HG03442 (cell line): ENCODE data around the gene GPALPP1.
"Not testable (repeated sequence)": the region's sequence is repeated elsewhere in the genome, so short reads cannot be mapped to it uniquely, and the experiment has no call there.

ENCODE experiments used
- ATAC-seq: cut with Tn5 transposase; IDR thresholded peaks from one replicate; pipeline ENCODE4 v1.9.1; 2021; ENCODE audit warnings: mild to moderate bottlenecking, moderate library complexity; ENCODE audit not compliant: unreplicated experiment

Gene GPALPP1

GRCh38 chr13:45060062-45060461 lies 70.7 kb downstream of the GPALPP1 start:
- no peak for ATAC-seq

GRCh38 chr13:45063261-45063860 lies 74.0 kb downstream of the GPALPP1 start:
- no peak for ATAC-seq

GRCh38 chr13:45063889-45064288 lies 74.6 kb downstream of the GPALPP1 start:
- not testable (repeated sequence) for ATAC-seq

- ATAC-seq: no peak
Measured at GRCh38 chr13:45064889-45065288, 75.6 kb downstream of the GPALPP1 start.

GRCh38 chr13:45068036-45069001 lies 79.0 kb downstream of the GPALPP1 start:
- ATAC-seq: no peak

- ATAC-seq: no peak
Measured at GRCh38 chr13:45073809-45074208, 84.5 kb downstream of the GPALPP1 start.

- no peak for ATAC-seq
Measured at GRCh38 chr13:45074721-45075120, 85.4 kb downstream of the GPALPP1 start.

- no peak for ATAC-seq
Measured at GRCh38 chr13:45078003-45078402, 88.7 kb downstream of the GPALPP1 start.
